ENCODE data around the gene KMT2B.

GRCh38 chr19:35752746-35753350, 35.0 kb downstream of the KMT2B start:
- no peak for TF ChIP-seq POLR2A (IDR thresholded peaks at IDR 0.05)
- TF ChIP-seq EP300 (IDR thresholded peaks at IDR 0.05), result no peak
- TF ChIP-seq, protein P1, sequence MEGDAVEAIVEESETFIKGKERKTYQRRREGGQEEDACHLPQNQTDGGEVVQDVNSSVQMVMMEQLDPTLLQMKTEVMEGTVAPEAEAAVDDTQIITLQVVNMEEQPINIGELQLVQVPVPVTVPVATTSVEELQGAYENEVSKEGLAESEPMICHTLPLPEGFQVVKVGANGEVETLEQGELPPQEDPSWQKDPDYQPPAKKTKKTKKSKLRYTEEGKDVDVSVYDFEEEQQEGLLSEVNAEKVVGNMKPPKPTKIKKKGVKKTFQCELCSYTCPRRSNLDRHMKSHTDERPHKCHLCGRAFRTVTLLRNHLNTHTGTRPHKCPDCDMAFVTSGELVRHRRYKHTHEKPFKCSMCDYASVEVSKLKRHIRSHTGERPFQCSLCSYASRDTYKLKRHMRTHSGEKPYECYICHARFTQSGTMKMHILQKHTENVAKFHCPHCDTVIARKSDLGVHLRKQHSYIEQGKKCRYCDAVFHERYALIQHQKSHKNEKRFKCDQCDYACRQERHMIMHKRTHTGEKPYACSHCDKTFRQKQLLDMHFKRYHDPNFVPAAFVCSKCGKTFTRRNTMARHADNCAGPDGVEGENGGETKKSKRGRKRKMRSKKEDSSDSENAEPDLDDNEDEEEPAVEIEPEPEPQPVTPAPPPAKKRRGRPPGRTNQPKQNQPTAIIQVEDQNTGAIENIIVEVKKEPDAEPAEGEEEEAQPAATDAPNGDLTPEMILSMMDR (IDR thresholded peaks at IDR 0.05), result no peak
